GM12878 (cell line): ENCODE results near the gene MYO1C. TPM values are rescaled to one million over a fixed set of nuclear protein-coding genes. Genes with fewer than 3 reads are reported as not detected.

Source experiments
- BRCA1 ChIP-seq: IDR thresholded peaks from 2 replicates; pipeline ENCODE4 v1.6.1; 2011; ENCODE audit warnings: low read depth, low read length, improper control_type of control experiment
- CBFB ChIP-seq: IDR thresholded peaks from 2 replicates; pipeline ENCODE4 v1.6.1; 2016; ENCODE audit warnings: antibody characterized with exemption, low read depth
- CEBPZ ChIP-seq: fragments of 150-350 bp; IDR thresholded peaks from 2 replicates; pipeline ENCODE4 v1.6.1; 2016; ENCODE audit warnings: low read depth, low read length
- EGR1 ChIP-seq, 2 experiments: IDR thresholded peaks; 1 replicate in 1 of 2; 2 replicates in 1 of 2; pipeline ENCODE4 v1.6.1; 2011 to 2012; ENCODE audit warnings: low read depth in 2 of 2, low read length in 2 of 2, borderline replicate concordance in 1 of 2, mild to moderate bottlenecking in 1 of 2, moderate library complexity in 1 of 2
- ESRRA ChIP-seq: IDR thresholded peaks from 2 replicates; pipeline ENCODE4 v1.6.1; 2012; ENCODE audit warnings: mild to moderate bottlenecking, low read length, improper control_type of control experiment
- EZH2 ChIP-seq: IDR thresholded peaks from 2 replicates; pipeline ENCODE4 v1.6.1; 2012; ENCODE audit warnings: low read depth, mild to moderate bottlenecking, control low read depth, inconsistent platforms, low read length, borderline replicate concordance; ENCODE audit not compliant: control insufficient read depth
- FOS ChIP-seq: IDR thresholded peaks from 3 replicates; pipeline ENCODE4 v1.6.1; 2011; ENCODE audit warnings: borderline replicate concordance; ENCODE audit not compliant: insufficient read length; ENCODE audit errors: extremely low read depth
- MTA3 ChIP-seq: IDR thresholded peaks from 2 replicates; pipeline ENCODE4 v1.6.1; 2012; ENCODE audit warnings: low read length, inconsistent platforms, borderline replicate concordance
- NR2C2 ChIP-seq: IDR thresholded peaks from 2 replicates; pipeline ENCODE4 v1.6.1; 2011; ENCODE audit warnings: borderline replicate concordance, low read depth; ENCODE audit not compliant: control insufficient read depth, insufficient read length
- NR2F1 ChIP-seq: fragments of 450-650 bp; conservative IDR thresholded peaks from 2 replicates; pipeline ENCODE4 v1.6.1; 2017; ENCODE audit warnings: mild to moderate bottlenecking
- PBX3 ChIP-seq: IDR thresholded peaks from 2 replicates; pipeline ENCODE4 v1.6.1; 2011; ENCODE audit warnings: mild to moderate bottlenecking, low read depth, low read length, moderate library complexity; ENCODE audit not compliant: insufficient replicate concordance
- PKNOX1 ChIP-seq: fragments of 450-650 bp; IDR thresholded peaks from 2 replicates; pipeline ENCODE4 v1.6.1; 2016; ENCODE audit warnings: mild to moderate bottlenecking
- POLR2A ChIP-seq: IDR thresholded peaks from 2 replicates; pipeline ENCODE4 v1.6.1; 2011; ENCODE audit warnings: low read depth, mild to moderate bottlenecking, low read length
- SMARCA5 ChIP-seq: fragments of 450-650 bp; IDR thresholded peaks from 2 replicates; pipeline ENCODE4 v1.6.1; 2017; ENCODE audit warnings: mild to moderate bottlenecking
- SPI1 ChIP-seq: IDR thresholded peaks from 2 replicates; pipeline ENCODE4 v1.6.1; 2011; ENCODE audit warnings: low read depth, mild to moderate bottlenecking, low read length, moderate library complexity, borderline replicate concordance; ENCODE audit not compliant: insufficient read depth
- TAF1 ChIP-seq: IDR thresholded peaks from 2 replicates; pipeline ENCODE4 v1.6.1; 2011; ENCODE audit warnings: mild to moderate bottlenecking, low read depth, low read length, borderline replicate concordance
- TCF12 ChIP-seq: IDR thresholded peaks from 2 replicates; pipeline ENCODE4 v1.6.1; 2011; ENCODE audit warnings: low read depth, mild to moderate bottlenecking, low read length
- WRNIP1 ChIP-seq: IDR thresholded peaks from 2 replicates; pipeline ENCODE4 v1.6.1; 2011; ENCODE audit warnings: low read depth, low read length, improper control_type of control experiment, borderline replicate concordance
- ZNF207 ChIP-seq: fragments of 450-650 bp; IDR thresholded peaks from 2 replicates; pipeline ENCODE4 v1.6.1; 2014; ENCODE audit warnings: antibody characterized with exemption, mild to moderate bottlenecking, borderline replicate concordance
- polyA plus RNA-seq, 11 experiments: library from polyadenylated mRNA; depleted of rRNA in 4 of 11; unstranded in 6 of 11; stranded (reverse) in 5 of 11; fragments of >200 nt; fragmentation: Nextera tagmentation in 4 of 11; fragmentation: Illumina TruSeq in 1 of 11; extraction: Ambion mirVana in 4 of 11; extraction: Trizol in 1 of 11; gene quantifications; 1 replicate in 1 of 11; 2 replicates in 10 of 11; pipeline versions ENCODE4 v1.2.1 to v1.2.3, GENCODE V29; 2011 to 2016; ENCODE audit warnings: inconsistent platforms in 2 of 11, missing spikeins in 2 of 11, low read depth in 1 of 11
- total RNA-seq, 4 experiments: library from RNA; depleted of rRNA in 3 of 4; stranded (reverse); fragments of >200 nt in 3 of 4; fragmentation: Illumina TruSeq in 1 of 4; extraction: Trizol in 1 of 4; gene quantifications; 2 replicates each; pipeline versions ENCODE4 v1.2.1 to v1.2.3, GENCODE V29; 2013 to 2021
- TF ChIP-seq, protein P1 (sequence below), 3 experiments: IDR thresholded peaks in 2 of 3; conservative IDR thresholded peaks in 1 of 3; 2 replicates each; pipeline ENCODE4 v1.5.1; 2011; ENCODE audit warnings: low read depth in 3 of 3, low read length in 3 of 3, mild to moderate bottlenecking in 3 of 3, control low read depth in 2 of 3, moderate library complexity in 2 of 3, inconsistent platforms in 1 of 3, mixed read lengths in 1 of 3; ENCODE audit not compliant: control insufficient read depth in 2 of 3, insufficient read depth in 1 of 3; ENCODE audit errors: extremely low read depth in 1 of 3
- TF ChIP-seq, protein P2 (sequence below): IDR thresholded peaks from 2 replicates; pipeline ENCODE4 v1.6.1; 2011; ENCODE audit warnings: borderline replicate concordance, low read depth, mild to moderate bottlenecking, moderate library complexity, mixed read lengths, low read length; ENCODE audit not compliant: insufficient read depth; ENCODE audit errors: extremely low read length

The MYO1C gene
- total and polyA plus RNA-seq, 10 of the 15 experiments (the other 5 are each of a cell fraction or from before 2014, with no cell fraction given): 1.2 to 92.0 (median 36.6) TPM

DNA sequence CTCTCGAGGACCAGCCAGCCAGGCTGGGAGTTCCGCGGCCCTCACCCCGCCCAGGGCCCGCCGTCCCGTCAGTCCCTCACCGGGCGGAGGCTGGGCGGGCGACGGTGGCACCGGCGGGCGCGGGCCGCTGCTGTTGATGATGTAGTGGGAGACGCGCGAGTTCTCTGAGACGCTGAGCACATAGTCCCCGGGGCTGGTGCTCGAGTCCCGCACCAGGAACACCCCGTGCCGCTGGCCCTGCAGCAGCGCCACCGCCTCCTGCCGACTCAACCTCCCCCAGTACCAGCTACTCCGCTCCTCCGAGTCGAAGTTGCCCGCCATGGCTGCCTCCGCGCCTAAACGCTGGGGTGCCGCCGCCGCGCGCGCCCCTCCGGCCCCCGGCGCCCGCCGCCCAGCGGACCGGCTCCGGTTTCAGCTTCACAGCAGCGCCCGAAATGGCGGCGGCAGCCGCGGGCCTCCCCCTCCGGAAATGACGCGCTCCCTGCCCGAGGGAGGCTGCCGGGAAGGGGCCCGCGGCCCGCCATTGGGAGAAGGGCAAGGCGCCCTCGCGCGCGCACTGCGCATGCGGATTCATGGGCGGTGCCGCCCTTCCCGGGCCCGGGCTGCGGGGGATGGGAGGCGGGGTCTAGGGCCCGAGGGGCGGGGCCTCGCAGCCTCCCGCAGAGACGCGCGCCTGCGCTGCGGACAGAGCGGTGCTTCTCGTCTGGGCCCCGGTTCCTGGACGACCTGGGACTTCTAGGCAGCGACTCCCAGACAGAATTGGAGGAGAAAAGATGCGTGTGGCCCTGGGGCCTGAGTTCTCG lies 36.5 kb downstream of the MYO1C start, which contains the start of gene CRK (continued):
- TF ChIP-seq, protein P1, sequence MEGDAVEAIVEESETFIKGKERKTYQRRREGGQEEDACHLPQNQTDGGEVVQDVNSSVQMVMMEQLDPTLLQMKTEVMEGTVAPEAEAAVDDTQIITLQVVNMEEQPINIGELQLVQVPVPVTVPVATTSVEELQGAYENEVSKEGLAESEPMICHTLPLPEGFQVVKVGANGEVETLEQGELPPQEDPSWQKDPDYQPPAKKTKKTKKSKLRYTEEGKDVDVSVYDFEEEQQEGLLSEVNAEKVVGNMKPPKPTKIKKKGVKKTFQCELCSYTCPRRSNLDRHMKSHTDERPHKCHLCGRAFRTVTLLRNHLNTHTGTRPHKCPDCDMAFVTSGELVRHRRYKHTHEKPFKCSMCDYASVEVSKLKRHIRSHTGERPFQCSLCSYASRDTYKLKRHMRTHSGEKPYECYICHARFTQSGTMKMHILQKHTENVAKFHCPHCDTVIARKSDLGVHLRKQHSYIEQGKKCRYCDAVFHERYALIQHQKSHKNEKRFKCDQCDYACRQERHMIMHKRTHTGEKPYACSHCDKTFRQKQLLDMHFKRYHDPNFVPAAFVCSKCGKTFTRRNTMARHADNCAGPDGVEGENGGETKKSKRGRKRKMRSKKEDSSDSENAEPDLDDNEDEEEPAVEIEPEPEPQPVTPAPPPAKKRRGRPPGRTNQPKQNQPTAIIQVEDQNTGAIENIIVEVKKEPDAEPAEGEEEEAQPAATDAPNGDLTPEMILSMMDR (IDR thresholded peaks at IDR 0.05 in 2 of 3, conservative IDR thresholded peaks at IDR 0.05 in 1 of 3; ENCODE audit: control insufficient read depth in 2 of 3, extremely low read depth in 1 of 3, insufficient read depth in 1 of 3, low read depth in 3 of 3, low read length in 3 of 3): no peak
- TF ChIP-seq NR2F1: peak; percentile 51; the same call in 1 of the 2 replicates
- TF ChIP-seq SPI1: no peak
- peak; percentile 89 for TF ChIP-seq SMARCA5
- no peak for TF ChIP-seq MTA3
- no peak for TF ChIP-seq CBFB
- no peak for TF ChIP-seq NR2C2
- TF ChIP-seq FOS: no peak
- no peak for TF ChIP-seq PBX3
- TF ChIP-seq POLR2A: peak; percentile 85
- no peak for TF ChIP-seq TCF12
- no peak for TF ChIP-seq BRCA1
- TF ChIP-seq WRNIP1: no peak
- TF ChIP-seq ZNF207: peak; percentile 74
- no peak for TF ChIP-seq ESRRA
- TF ChIP-seq CEBPZ: no peak
- TF ChIP-seq PKNOX1: no peak
- TF ChIP-seq EZH2: no peak
- TF ChIP-seq TAF1: peak; percentile 80; the same call in 1 of the 2 replicates
- peak in 1 of 2 experiments; percentile 82; a peak in 1 of 3 replicates for TF ChIP-seq EGR1 (IDR thresholded peaks at IDR 0.05; ENCODE audit: borderline replicate concordance in 1 of 2, low read depth in 2 of 2, low read length in 2 of 2)
- TF ChIP-seq, protein P2, sequence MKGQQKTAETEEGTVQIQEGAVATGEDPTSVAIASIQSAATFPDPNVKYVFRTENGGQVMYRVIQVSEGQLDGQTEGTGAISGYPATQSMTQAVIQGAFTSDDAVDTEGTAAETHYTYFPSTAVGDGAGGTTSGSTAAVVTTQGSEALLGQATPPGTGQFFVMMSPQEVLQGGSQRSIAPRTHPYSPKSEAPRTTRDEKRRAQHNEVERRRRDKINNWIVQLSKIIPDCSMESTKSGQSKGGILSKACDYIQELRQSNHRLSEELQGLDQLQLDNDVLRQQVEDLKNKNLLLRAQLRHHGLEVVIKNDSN: no peak
